K562 (cell line): ENCODE measurements around the gene BFSP2. TPM values are rescaled to one million over a fixed set of nuclear protein-coding genes. Genes with fewer than 3 reads are reported as not detected.
A peak's percentile ranks its signal among the peaks of the same experiment; 100 is the strongest.

Experiments used
- ATAC-seq: fragments of 200-7000 bp; cut with Tn5 transposase; 3 replicates; pipeline ENCODE4 v1.9.1; 2020; ENCODE audit warnings: moderate library complexity
- BruUV-seq: library from RNA; stranded (reverse); fragments of 400-500 nt; replicated peaks from 2 replicates; lab custom pipeline; 2021; lab: Mats Ljungman, UMichigan
- CTCF ChIA-PET: fragments of 300-600 bp; formaldehyde crosslinking; extraction: SDS; loops from one replicate; lab custom pipeline; 2021; ENCODE audit warnings: low intra/inter-chr PET ratio; lab: Yijun Ruan, JAX
- POLR2A ChIA-PET: fragments of 300-600, 350-650 bp; sonication (Branson Sonifier 250); formaldehyde crosslinking; extraction: SDS; loops from one replicate; lab custom pipeline; 2021; ENCODE audit warnings: antibody characterized with exemption, inconsistent platforms; lab: Yijun Ruan, JAX
- DNase-seq, 4 experiments: peaks; one replicate each; pipeline versions ENCODE4 v3.0.0 to v3.0.0-alpha.2; 2011 to 2018; ENCODE audit warnings: low spot score in 3 of 4, mixed read lengths in 3 of 4; ENCODE audit errors: extremely low read depth in 1 of 4
- FAIRE-seq: peaks from 2 replicates; lab custom pipeline; 2011; peaks lifted over from hg19 to GRCh38; lab: Jason Lieb, UNC
- H2AFZ ChIP-seq: 2 replicates; pipeline ENCODE4 v1.6.0; 2011; ENCODE audit warnings: low read depth, low read length, control low read depth, inconsistent platforms
- H3K27ac ChIP-seq: fragments of 200-600 bp; 3 replicates; pipeline ENCODE4 v1.8.0; 2011; ENCODE audit warnings: low read depth, mild to moderate bottlenecking, control low read depth, inconsistent platforms, low read length, moderate library complexity, mixed read lengths; ENCODE audit errors: extremely low read depth
- H3K27me3 ChIP-seq, 2 experiments: fragments of 300-600 bp in 1 of 2; 2 replicates in 1 of 2; 3 replicates in 1 of 2; pipeline versions ENCODE4 v1.6.0 to v1.8.0; 2011; ENCODE audit warnings: inconsistent platforms in 2 of 2, low read length in 2 of 2, mild to moderate bottlenecking in 1 of 2, mixed read lengths in 1 of 2, moderate library complexity in 1 of 2; ENCODE audit not compliant: control insufficient read depth in 2 of 2, insufficient read depth in 2 of 2
- H3K36me3 ChIP-seq: fragments of 300-600 bp; 3 replicates; pipeline ENCODE4 v1.8.0; 2011; ENCODE audit warnings: mild to moderate bottlenecking, low read length, inconsistent platforms; ENCODE audit not compliant: control insufficient read depth, insufficient read depth
- H3K4me1 ChIP-seq, 2 experiments: fragments of 200-600 bp in 1 of 2; replicated peaks in 1 of 2; 2 replicates in 1 of 2; 3 replicates in 1 of 2; pipeline versions ENCODE4 v1.5.1 to v1.8.0; 2011; ENCODE audit warnings: inconsistent platforms in 2 of 2, low read length in 2 of 2, mild to moderate bottlenecking in 1 of 2, mixed read lengths in 1 of 2, moderate library complexity in 1 of 2; ENCODE audit not compliant: control insufficient read depth in 2 of 2, insufficient read depth in 2 of 2
- H3K4me2 ChIP-seq: 2 replicates; pipeline ENCODE4 v1.6.1; 2011; ENCODE audit warnings: low read length, control low read depth, inconsistent platforms, mixed read lengths; ENCODE audit not compliant: insufficient read depth
- H3K4me3 ChIP-seq: fragments of 200-600 bp; sonication (generic), shearing (Covaris generic); 2 replicates; pipeline ENCODE4 v1.5.1; 2016; ENCODE audit warnings: control low read depth, inconsistent platforms
- H3K79me2 ChIP-seq: fragments of 200-600 bp; 3 replicates; pipeline ENCODE4 v1.8.0; 2011; ENCODE audit warnings: low read length, inconsistent platforms; ENCODE audit not compliant: control insufficient read depth, insufficient read depth
- H3K9ac ChIP-seq, 2 experiments: 2 replicates each; pipeline versions ENCODE4 v1.6.0 to v1.6.1; 2011; ENCODE audit warnings: low read depth in 2 of 2, low read length in 2 of 2, control low read depth in 1 of 2, inconsistent platforms in 1 of 2, mild to moderate bottlenecking in 1 of 2, mixed read lengths in 1 of 2; ENCODE audit not compliant: insufficient read depth in 1 of 2
- H3K9me1 ChIP-seq: one replicate; pipeline ENCODE4 v1.6.0; 2011; ENCODE audit warnings: inconsistent platforms, mild to moderate bottlenecking, low read length, moderate library complexity; ENCODE audit not compliant: control insufficient read depth, insufficient read depth
- H3K9me3 ChIP-seq: replicated peaks from 2 replicates; pipeline ENCODE4 v1.5.1; 2011; ENCODE audit warnings: low read depth, low read length, inconsistent platforms; ENCODE audit not compliant: control insufficient read depth, insufficient read depth
- H4K20me1 ChIP-seq: replicated peaks from 2 replicates; pipeline ENCODE4 v1.6.1; 2011; ENCODE audit warnings: low read length, inconsistent platforms, mixed read lengths; ENCODE audit not compliant: control insufficient read depth, insufficient read depth
- DEAF1 ChIP-seq: fragments of 450-650 bp; formaldehyde crosslinking; IDR thresholded peaks from 2 replicates; pipeline ENCODE4 v1.4.0; 2020; ENCODE audit warnings: mild to moderate bottlenecking, moderate library complexity
- NFIC ChIP-seq: fragments of 450-650 bp; IDR thresholded peaks from 2 replicates; pipeline ENCODE4 v1.6.1; 2017; ENCODE audit warnings: mild to moderate bottlenecking, inconsistent platforms
- RAD21 ChIP-seq, 2 experiments: fragments of 250-450 bp in 1 of 2; fragments of 450-650 bp in 1 of 2; sonication (Bioruptor Pico) in 1 of 2; formaldehyde crosslinking in 1 of 2; IDR thresholded peaks in 1 of 2; conservative IDR thresholded peaks in 1 of 2; 2 replicates each; pipeline versions ENCODE4 v1.4.0 to v1.8.0; 2020 to 2022; ENCODE audit warnings: mild to moderate bottlenecking in 2 of 2, moderate library complexity in 1 of 2
- RCOR1 ChIP-seq, 2 experiments: IDR thresholded peaks; 2 replicates each; pipeline ENCODE4 v1.6.1; 2012; ENCODE audit warnings: low read depth in 2 of 2, low read length in 2 of 2, borderline replicate concordance in 1 of 2, improper control_type of control experiment in 1 of 2
- SMARCA4 ChIP-seq: fragments of 450-650 bp; IDR thresholded peaks from 2 replicates; pipeline ENCODE4 v1.6.1; 2016
- SMC3 ChIP-seq: conservative IDR thresholded peaks from 2 replicates; pipeline ENCODE4 v1.6.1; 2011; ENCODE audit warnings: low read depth, low read length, improper control_type of control experiment; ENCODE audit not compliant: insufficient read depth
- ZNF518B ChIP-seq: fragments of 250-450 bp; sonication (Bioruptor Pico); IDR thresholded peaks from 2 replicates; pipeline ENCODE4 v1.5.0; 2021; ENCODE audit warnings: mild to moderate bottlenecking, moderate library complexity
- WGBS: fragments of 100-300 bp; shearing (Covaris generic); methylation state at CpG from one replicate; pipeline ENCODE4 v1.1.6; 2016; ENCODE audit warnings: low coverage, mixed read lengths; ENCODE audit not compliant: insufficient coverage; ENCODE audit errors: missing lambda C conversion rate; 5-methylcytosine and 5-hydroxymethylcytosine counted together
- in situ Hi-C: fragments of 300-500 bp; cut with MboI; formaldehyde crosslinking; loops from 4 replicates; pipeline ENCODE4 v1.15.0; 2018; ENCODE audit warnings: inconsistent platforms, mixed read lengths
- intact Hi-C: fragments of 100-400 bp; cut with micrococcal nuclease; formaldehyde crosslinking; loops from 2 replicates; pipeline ENCODE4 v1.14.2; 2022
- polyA plus RNA-seq, 8 experiments: library from polyadenylated mRNA; depleted of rRNA in 4 of 8; stranded (reverse) in 5 of 8; unstranded in 3 of 8; fragments of >200 nt; fragmentation: Nextera tagmentation in 2 of 8; fragmentation: Illumina TruSeq in 1 of 8; extraction: Ambion mirVana in 2 of 8; extraction: Trizol in 1 of 8; gene quantifications; 2 replicates each; pipeline versions ENCODE4 v1.2.1 to v1.2.3, GENCODE V29; 2011 to 2014; ENCODE audit warnings: inconsistent platforms in 1 of 8, missing spikeins in 1 of 8
- total RNA-seq, 7 experiments: library from RNA; depleted of rRNA in 6 of 7; stranded (reverse); fragments of >200 nt in 6 of 7; fragmentation: Illumina TruSeq in 2 of 7; extraction: Trizol in 2 of 7; gene quantifications; 2 replicates each; pipeline versions ENCODE4 v1.2.1 to v1.2.3, GENCODE V29; 2011 to 2021; ENCODE audit warnings: low replicate concordance in 1 of 7

Gene BFSP2
- total and polyA plus RNA-seq, 9 of the 15 experiments (the other 6 are each of a cell fraction or from before 2014, with no cell fraction given), result not detected

GRCh38 chr3:133384331-133385027 is 15.4 kb upstream of the BFSP2 start:
- no peaks in the 10 kb centered on the region for H3K36me3 ChIP-seq
- no peaks in the 10 kb centered on the region for H3K79me2 ChIP-seq
- no peaks in the 10 kb centered on the region for H3K27me3 ChIP-seq
- H3K4me2 ChIP-seq, result no peak overlapping the region
- 50% methylated on average over 2 of the region's 13 CpGs for WGBS
- BruUV-seq, result no TSS peak
- no peak overlapping the region for H2AFZ ChIP-seq
- H3K4me1 ChIP-seq, result no peaks in the 10 kb centered on the region; a peak in 1 of 5 replicates
- FAIRE-seq, result no peak
- POLR2A ChIA-PET, result no interaction called here
- peak; percentile 29 to 41 (median 33) for DNase-seq
- H4K20me1 ChIP-seq, result no peaks in the 10 kb centered on the region; the same call in 1 of the 2 replicates
- no peak overlapping the region for H3K4me3 ChIP-seq
- no peak overlapping the region for H3K27ac ChIP-seq
- no peaks in the 10 kb centered on the region for H3K9me1 ChIP-seq
- intact Hi-C loops (loop anchor here (2.0 to 5.0 kb wide), 3 partner anchors 344 to 727 kb away; partner anchors contain the start of gene ACAD11), in situ Hi-C loops (loop anchor here (10.0 to 25.0 kb wide), 2 partner anchors 347 to 650 kb away; partner anchors contain the start of gene TMEM108)
- peak; percentile 93 for ATAC-seq
- H3K9ac ChIP-seq, result no peak overlapping the region
- H3K9me3 ChIP-seq, result no peaks in the 10 kb centered on the region
- CTCF ChIA-PET, result interaction anchor here (1.0 to 1.8 kb wide), 3 partner anchors 343 to 849 kb away, joined by 4 to 8 read pairs (median 5); no protein-coding TSS in a partner anchor
- TF ChIP-seq SMC3, result peak; percentile 41; the same call in 1 of the 2 replicates
- peak; percentile 63 to 75 for TF ChIP-seq RAD21 (CRISPR knock-in tag; conservative IDR thresholded peaks at IDR 0.05 in 1 of 2, IDR thresholded peaks at IDR 0.05 in 1 of 2)
- 0 out of 2 replicates have a peak, but pooled peaks have one; percentile 9 for TF ChIP-seq NFIC
- no peak for TF ChIP-seq RCOR1 (IDR thresholded peaks at IDR 0.05; ENCODE audit: borderline replicate concordance in 1 of 2, low read depth in 2 of 2, low read length in 2 of 2)
- 0 out of 2 replicates have a peak, but pooled peaks have one; percentile 10 for TF ChIP-seq DEAF1 (CRISPR knock-in tag)
- no peak for TF ChIP-seq ZNF518B (CRISPR knock-in tag)
- no peak for TF ChIP-seq SMARCA4
